GM19193 (cell line): ENCODE results near the gene POLR2H.
A peak's percentile ranks its signal among the peaks of the same experiment; 100 is the strongest.

Source experiments
- POLR2A ChIP-seq: IDR thresholded peaks from 4 replicates; pipeline ENCODE4 v1.6.1; 2011; ENCODE audit not compliant: insufficient read depth, insufficient read length; ENCODE audit errors: extremely low read depth

Gene POLR2H

DNA sequence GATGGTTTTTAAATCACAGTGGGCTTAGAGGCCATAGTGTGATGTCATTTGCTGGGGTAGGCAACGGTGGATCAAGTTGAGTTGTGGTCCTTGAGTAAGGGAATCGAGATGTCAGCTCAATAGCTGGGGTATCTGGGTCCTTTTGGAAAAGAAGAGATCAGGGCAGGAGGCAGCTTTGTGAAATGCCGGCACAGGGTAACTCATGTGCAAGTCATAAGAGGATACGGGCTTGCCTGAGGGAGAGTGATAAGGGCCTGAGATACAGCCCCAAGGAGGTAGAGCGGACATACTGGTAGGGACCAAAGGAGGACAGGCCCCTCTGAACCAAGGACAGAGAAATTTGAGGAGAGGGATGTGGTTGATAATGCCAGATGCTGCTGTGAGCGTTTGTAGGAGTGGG is 28.3 kb upstream of the POLR2H start:
- TF ChIP-seq POLR2A, result no peak

DNA sequence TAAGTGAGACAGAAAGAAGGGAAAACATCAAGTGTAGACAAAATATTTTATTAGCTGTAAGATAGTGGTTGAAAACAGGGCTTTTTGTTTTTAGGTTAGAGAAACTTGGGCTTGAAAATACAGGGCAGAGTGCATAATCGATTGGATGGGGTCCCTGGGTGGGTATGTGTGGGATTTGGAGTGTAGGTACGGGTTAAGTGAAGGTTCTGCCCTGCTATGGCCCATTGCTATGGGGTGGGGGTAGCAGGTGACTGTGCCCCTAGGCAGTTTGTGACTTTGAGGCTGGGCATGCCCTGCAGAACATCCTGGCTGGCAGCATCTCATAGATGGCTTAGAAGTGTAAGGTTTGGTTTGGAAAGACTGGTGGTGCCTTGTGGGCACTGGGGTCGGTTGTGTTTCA is 27.8 kb upstream of the POLR2H start:
- TF ChIP-seq POLR2A, result no peak

GRCh38 chr3:184334470-184335158 is 26.9 kb upstream of the POLR2H start:
- TF ChIP-seq POLR2A, result peak; percentile 9

DNA sequence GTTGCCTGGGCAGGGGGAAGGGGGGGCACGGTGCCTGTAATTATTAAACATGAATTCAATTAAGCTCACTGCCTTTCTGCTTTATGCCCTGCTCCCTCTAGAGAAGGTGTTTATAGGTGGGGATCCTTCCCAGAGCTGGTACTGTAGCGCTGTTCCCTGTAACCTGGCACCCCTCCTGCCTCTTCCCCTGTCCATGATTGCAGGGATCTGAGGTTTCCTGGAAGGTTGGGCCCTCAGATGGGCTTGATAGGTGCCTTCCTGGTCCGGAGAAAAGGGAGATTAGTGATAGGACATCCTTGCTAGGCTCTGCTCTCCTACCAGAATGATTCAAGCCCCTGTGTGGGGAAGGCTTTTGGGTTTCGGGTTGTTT is 26.2 kb upstream of the POLR2H start:
- no peak for TF ChIP-seq POLR2A

DNA sequence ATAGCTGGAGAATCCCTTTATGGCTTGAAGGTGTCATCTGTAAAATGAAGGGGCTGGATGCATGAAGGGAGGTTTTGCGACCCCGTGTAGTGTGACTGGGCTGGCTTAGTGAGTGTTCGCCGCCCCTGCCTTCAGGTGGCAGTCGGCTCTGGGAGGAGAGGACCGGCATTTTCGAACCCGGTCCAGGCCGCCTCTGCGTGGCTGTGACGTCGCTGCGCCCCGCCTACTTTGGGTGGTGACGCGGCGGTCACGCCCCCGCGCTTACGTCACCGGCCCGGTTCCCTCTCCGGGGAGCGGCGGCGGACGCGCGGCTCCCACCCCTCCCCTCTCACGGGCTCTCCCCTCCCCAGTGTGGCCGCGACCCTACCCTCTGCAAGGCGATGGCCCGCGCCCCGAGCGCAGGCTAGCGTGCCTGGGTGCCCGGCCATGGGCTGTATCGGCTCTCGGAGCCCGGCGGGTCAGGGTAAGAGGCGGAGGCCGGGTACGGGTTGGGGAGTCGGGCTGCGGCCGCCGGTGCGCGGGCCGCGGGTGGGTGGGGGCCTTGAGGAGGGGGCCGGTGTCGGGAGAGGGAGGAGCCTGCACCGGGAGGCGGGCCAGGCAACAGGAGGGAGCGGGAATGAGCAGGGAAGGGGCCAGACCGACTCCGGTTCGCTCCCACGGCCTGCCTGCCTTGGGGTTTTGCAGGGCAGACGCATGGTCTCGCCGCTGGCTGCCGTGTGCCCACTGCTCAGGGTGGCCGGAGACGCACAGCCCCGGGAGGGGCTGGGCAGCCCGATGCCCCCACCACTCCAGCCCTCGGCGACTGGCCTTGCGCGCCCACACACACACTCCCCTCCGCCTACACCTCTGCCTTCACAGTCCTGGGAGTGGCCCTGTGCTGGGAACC is 25.6 kb upstream of the POLR2H start:
- peak; percentile 50 for TF ChIP-seq POLR2A

DNA sequence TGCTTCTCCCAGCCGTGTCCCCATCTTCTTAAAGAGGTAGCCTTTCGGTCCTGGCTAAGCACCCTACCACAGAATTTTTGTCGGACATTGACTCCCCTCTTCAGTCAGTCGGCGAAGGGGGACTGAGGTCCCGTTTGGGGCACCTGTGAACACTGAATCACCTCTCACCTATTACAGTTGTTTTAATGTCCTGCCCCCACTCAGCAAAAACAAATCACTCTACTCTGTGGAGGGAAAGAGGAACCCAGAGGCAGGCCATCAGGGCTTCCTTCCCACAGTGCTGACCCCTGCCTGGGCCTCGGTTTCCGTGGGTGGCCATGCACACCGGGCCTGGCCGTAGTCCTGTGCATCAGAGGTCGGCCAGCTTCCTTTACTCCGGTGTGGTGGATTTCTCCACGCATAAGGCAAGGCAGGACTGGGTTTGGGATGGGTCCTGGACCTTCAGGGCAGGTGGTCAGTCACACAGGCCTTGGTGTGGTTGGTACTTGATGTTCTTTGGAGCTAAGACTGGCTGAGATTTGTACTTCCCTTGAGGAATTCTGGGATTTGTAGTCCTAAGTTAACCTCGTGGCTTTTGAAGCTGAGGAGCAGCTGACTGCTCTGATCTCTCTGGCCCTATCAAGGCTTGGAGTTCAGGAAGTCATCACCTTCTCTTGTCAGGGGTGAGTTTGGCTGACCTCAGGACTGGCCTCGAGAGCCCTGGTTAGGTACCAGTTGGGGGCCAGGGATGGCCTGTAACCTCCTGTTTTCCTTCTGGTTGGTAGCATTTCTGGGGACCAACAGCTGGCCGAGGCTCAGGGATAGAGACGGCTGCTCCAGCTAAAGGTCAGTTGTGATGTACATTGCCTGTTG is 24.7 kb upstream of the POLR2H start:
- no peak for TF ChIP-seq POLR2A

DNA sequence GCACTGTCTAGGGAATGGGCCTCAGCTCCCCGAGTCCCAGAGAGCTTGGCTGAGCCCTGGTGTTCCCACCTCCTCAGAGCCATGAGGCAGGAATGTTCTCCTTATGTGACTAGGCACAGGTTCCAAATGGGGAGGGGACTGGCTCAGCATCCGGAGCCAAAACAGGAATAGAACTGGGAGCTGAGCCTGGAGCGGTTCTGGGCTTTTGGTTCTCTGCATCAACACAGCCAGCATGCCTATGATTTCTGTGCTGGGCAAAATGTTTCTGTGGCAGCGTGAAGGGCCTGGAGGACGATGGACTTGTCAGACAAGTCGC is 24.2 kb upstream of the POLR2H start, which contains the start of gene FAM131A:
FAM131A (plus strand) TSS at position 202 of the 316 bp plus-strand sequence; CDS start at position 233, 31 bp downstream.
- no peak for TF ChIP-seq POLR2A

- no peak for TF ChIP-seq POLR2A
These were observed 23.5 kb upstream of the POLR2H start for GRCh38 chr3:184337981-184338380.

DNA sequence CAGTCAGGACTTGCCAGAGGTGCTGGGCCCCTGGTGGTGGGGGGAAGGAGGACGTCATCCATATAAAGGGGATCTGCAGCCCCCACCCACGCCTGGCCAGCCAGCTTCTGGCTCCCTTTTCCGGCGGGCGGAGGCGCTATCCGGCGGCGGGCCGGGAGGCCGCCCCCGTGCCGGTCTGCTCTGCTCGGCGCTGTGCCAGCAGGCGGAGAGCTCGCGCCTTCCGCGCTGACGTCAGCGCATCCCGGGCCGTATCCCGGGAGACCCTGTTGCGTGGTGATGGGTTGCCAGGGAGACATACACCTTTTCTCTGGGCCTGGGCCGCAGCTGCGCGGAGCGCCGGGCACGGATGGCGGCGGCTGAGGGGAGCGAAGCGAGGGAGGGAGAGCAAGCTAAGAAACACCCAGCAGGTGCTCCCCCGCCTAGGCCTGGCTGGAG is 23.0 kb upstream of the POLR2H start:
- TF ChIP-seq POLR2A, result no peak

- TF ChIP-seq POLR2A, result no peak
These were observed 22.5 kb upstream of the POLR2H start for GRCh38 chr3:184339001-184339400.

GRCh38 chr3:184341925-184342324 is 19.6 kb upstream of the POLR2H start:
- no peak for TF ChIP-seq POLR2A

- TF ChIP-seq POLR2A, result no peak
These were observed 18.2 kb upstream of the POLR2H start for GRCh38 chr3:184343200-184343876.

- no peak for TF ChIP-seq POLR2A
These were observed 16.8 kb upstream of the POLR2H start for GRCh38 chr3:184344579-184345316.

DNA sequence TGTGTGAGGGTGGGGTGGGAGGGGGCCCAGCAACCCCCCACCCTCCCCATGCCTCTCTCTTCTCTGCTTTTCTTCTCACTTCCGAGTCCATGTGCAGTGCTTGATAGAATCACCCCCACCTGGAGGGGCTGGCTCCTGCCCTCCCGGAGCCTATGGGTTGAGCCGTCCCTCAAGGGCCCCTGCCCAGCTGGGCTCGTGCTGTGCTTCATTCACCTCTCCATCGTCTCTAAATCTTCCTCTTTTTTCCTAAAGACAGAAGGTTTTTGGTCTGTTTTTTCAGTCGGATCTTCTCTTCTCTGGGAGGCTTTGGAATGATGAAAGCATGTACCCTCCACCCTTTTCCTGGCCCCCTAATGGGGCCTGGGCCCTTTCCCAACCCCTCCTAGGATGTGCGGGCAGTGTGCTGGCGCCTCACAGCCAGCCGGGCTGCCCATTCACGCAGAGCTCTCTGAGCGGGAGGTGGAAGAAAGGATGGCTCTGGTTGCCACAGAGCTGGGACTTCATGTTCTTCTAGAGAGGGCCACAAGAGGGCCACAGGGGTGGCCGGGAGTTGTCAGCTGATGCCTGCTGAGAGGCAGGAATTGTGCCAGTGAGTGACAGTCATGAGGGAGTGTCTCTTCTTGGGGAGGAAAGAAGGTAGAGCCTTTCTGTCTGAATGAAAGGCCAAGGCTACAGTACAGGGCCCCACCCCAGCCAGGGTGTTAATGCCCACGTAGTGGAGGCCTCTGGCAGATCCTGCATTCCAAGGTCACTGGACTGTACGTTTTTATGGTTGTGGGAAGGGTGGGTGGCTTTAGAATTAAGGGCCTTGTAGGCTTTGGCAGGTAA is 16.0 kb upstream of the POLR2H start:
- TF ChIP-seq POLR2A, result no peak
